K562 (cell line): Measurements from ENCODE around the gene PYGM. TPM values are rescaled to one million over a fixed set of nuclear protein-coding genes. Genes with fewer than 3 reads are reported as not detected.

ENCODE experiments used
- KAT8 ChIP-seq: fragments of 450-650 bp; IDR thresholded peaks from 2 replicates; pipeline ENCODE4 v1.6.1; 2016; ENCODE audit warnings: low read depth, mild to moderate bottlenecking
- MCM5 ChIP-seq: fragments of 450-650 bp; IDR thresholded peaks from 2 replicates; pipeline ENCODE4 v1.6.1; 2016; ENCODE audit warnings: low read depth
- MED1 ChIP-seq: sonication (generic); formaldehyde crosslinking; IDR thresholded peaks from 2 replicates; pipeline ENCODE4 v1.8.1; 2023; ENCODE audit warnings: missing genetic modification reagents, borderline replicate concordance
- POLR2G ChIP-seq: fragments of 200-400 bp; formaldehyde crosslinking; IDR thresholded peaks from 2 replicates; pipeline ENCODE4 v1.6.1; 2017; ENCODE audit warnings: low read depth, mild to moderate bottlenecking, antibody characterized with exemption, low read length, moderate library complexity
- ZNF197 ChIP-seq: fragments of 200-800 bp; sonication (Bioruptor generic); IDR thresholded peaks from 2 replicates; pipeline ENCODE4 v1.6.1; 2016; ENCODE audit warnings: low read depth, missing genetic modification characterization, missing compliant biosample characterization
- ZNF318 ChIP-seq, 2 experiments: fragments of 450-650 bp; IDR thresholded peaks; 2 replicates each; pipeline ENCODE4 v1.6.1; 2016; ENCODE audit warnings: mild to moderate bottlenecking in 2 of 2, borderline replicate concordance in 1 of 2, low read depth in 1 of 2, moderate library complexity in 1 of 2
- ZNF507 ChIP-seq: conservative IDR thresholded peaks from 2 replicates; pipeline ENCODE4 v1.6.1; 2017; ENCODE audit warnings: missing genetic modification characterization, missing compliant biosample characterization
- polyA plus RNA-seq, 8 experiments: library from polyadenylated mRNA; depleted of rRNA in 4 of 8; stranded (reverse) in 5 of 8; unstranded in 3 of 8; fragments of >200 nt; fragmentation: Nextera tagmentation in 2 of 8; fragmentation: Illumina TruSeq in 1 of 8; extraction: Ambion mirVana in 2 of 8; extraction: Trizol in 1 of 8; gene quantifications; 2 replicates each; pipeline versions ENCODE4 v1.2.1 to v1.2.3, GENCODE V29; 2011 to 2014; ENCODE audit warnings: inconsistent platforms in 1 of 8, missing spikeins in 1 of 8
- total RNA-seq, 7 experiments: library from RNA; depleted of rRNA in 6 of 7; stranded (reverse); fragments of >200 nt in 6 of 7; fragmentation: Illumina TruSeq in 2 of 7; extraction: Trizol in 2 of 7; gene quantifications; 2 replicates each; pipeline versions ENCODE4 v1.2.1 to v1.2.3, GENCODE V29; 2011 to 2021; ENCODE audit warnings: low replicate concordance in 1 of 7

PYGM gene
- total and polyA plus RNA-seq, 9 of the 15 experiments (the other 6 are each of a cell fraction or from before 2014, with no cell fraction given) = 0.07 to 1.5 (median 0.68) TPM

- TF ChIP-seq ZNF318 (IDR thresholded peaks at IDR 0.05; ENCODE audit: borderline replicate concordance in 1 of 2, low read depth in 1 of 2) = no peak
- TF ChIP-seq MCM5 = no peak
- TF ChIP-seq KAT8 = no peak
- no peak for TF ChIP-seq ZNF507 (tag)
- TF ChIP-seq ZNF197 (CRISPR knock-in tag) = no peak
- no peak for TF ChIP-seq POLR2G
- no peak for TF ChIP-seq MED1 (CRISPR knock-in tag)
These were observed 23.1 kb downstream of the PYGM start (continued) for GRCh38 chr11:64736654-64737053.
